IMR-90 (cell line): ENCODE measurements around the gene UNC93B1. TPM values are rescaled to one million over a fixed set of nuclear protein-coding genes. Genes with fewer than 3 reads are reported as not detected.
"Not testable (repeated sequence)": the region's sequence is repeated elsewhere in the genome, so short reads cannot be mapped to it uniquely, and the experiment has no call there.

ENCODE experiments used
- ATAC-seq: fragments of 200-7000 bp; cut with Tn5 transposase; 2 replicates; pipeline ENCODE4 v1.9.1; 2020; ENCODE audit warnings: low read depth, mild to moderate bottlenecking, moderate library complexity
- BruUV-seq: library from RNA; stranded (reverse); fragments of 400-500 nt; replicated peaks from 2 replicates; lab custom pipeline; 2021; lab: Mats Ljungman, UMichigan
- CTCF ChIA-PET: fragments of 300-600 bp; formaldehyde crosslinking; extraction: SDS; loops from one replicate; lab custom pipeline; 2021; ENCODE audit warnings: antibody characterized with exemption; lab: Yijun Ruan, JAX
- POLR2A ChIA-PET: fragments of 300-600 bp; sonication (Branson Sonifier 250); formaldehyde crosslinking; loops from one replicate; lab custom pipeline; 2022; ENCODE audit warnings: antibody characterized with exemption; ENCODE audit not compliant: unreplicated experiment; lab: Charles Lee
- DNase-seq: peaks from one replicate; pipeline ENCODE4 v3.0.0; 2013
- H2AFZ ChIP-seq: replicated peaks from 2 replicates; pipeline ENCODE3; 2013; ENCODE audit warnings: low read length, mild to moderate bottlenecking; ENCODE audit not compliant: poor library complexity
- H2AK5ac ChIP-seq: 2 replicates; pipeline ENCODE4 v1.6.1; 2013; ENCODE audit warnings: low read depth, low read length, inconsistent platforms
- H2AK9ac ChIP-seq: replicated peaks from 2 replicates; pipeline ENCODE3; 2013; ENCODE audit warnings: mild to moderate bottlenecking, low read depth, low read length, moderate library complexity; ENCODE audit not compliant: poor library complexity
- H2BK120ac ChIP-seq: 2 replicates; pipeline ENCODE4 v1.6.1; 2013; ENCODE audit warnings: low read depth, low read length, inconsistent platforms
- H2BK15ac ChIP-seq: 3 replicates; pipeline ENCODE4 v1.6.1; 2013; ENCODE audit warnings: low read depth, low read length, inconsistent platforms
- H2BK20ac ChIP-seq: 2 replicates; pipeline ENCODE4 v1.6.1; 2013; ENCODE audit warnings: low read depth, mild to moderate bottlenecking, inconsistent platforms, low read length, moderate library complexity
- H2BK5ac ChIP-seq: 2 replicates; pipeline ENCODE4 v1.6.1; 2013; ENCODE audit warnings: mild to moderate bottlenecking, low read depth, low read length, inconsistent platforms; ENCODE audit not compliant: poor library complexity, severe bottlenecking
- H3K14ac ChIP-seq: replicated peaks from 2 replicates; pipeline ENCODE4 v1.6.1; 2013; ENCODE audit warnings: low read depth, low read length, inconsistent platforms
- H3K18ac ChIP-seq: 2 replicates; pipeline ENCODE4 v1.6.1; 2013; ENCODE audit warnings: low read depth, low read length, control low read depth
- H3K23ac ChIP-seq: 2 replicates; pipeline ENCODE4 v1.6.1; 2013; ENCODE audit warnings: low read depth, low read length, inconsistent platforms
- H3K27ac ChIP-seq: 2 replicates; pipeline ENCODE4 v1.5.1; 2013; ENCODE audit warnings: mild to moderate bottlenecking, control low read depth, low read length; ENCODE audit not compliant: insufficient read depth
- H3K27me3 ChIP-seq: 2 replicates; pipeline ENCODE4 v1.6.1; 2013; ENCODE audit warnings: low read length; ENCODE audit not compliant: control insufficient read depth, insufficient read depth
- H3K36me3 ChIP-seq: 2 replicates; pipeline ENCODE4 v1.6.1; 2013; ENCODE audit warnings: low read length, mixed read lengths; ENCODE audit not compliant: control insufficient read depth, insufficient read depth
- H3K4ac ChIP-seq: 2 replicates; pipeline ENCODE4 v1.6.1; 2013; ENCODE audit warnings: low read depth, low read length, inconsistent platforms
- H3K4me1 ChIP-seq: 2 replicates; pipeline ENCODE4 v1.6.1; 2013; ENCODE audit warnings: low read length, mixed read lengths; ENCODE audit not compliant: control insufficient read depth, insufficient read depth
- H3K4me2 ChIP-seq: 2 replicates; pipeline ENCODE4 v1.6.1; 2013; ENCODE audit warnings: low read depth, mild to moderate bottlenecking, control low read depth, low read length, moderate library complexity
- H3K4me3 ChIP-seq: 2 replicates; pipeline ENCODE4 v1.5.1; 2013; ENCODE audit warnings: low read depth, mild to moderate bottlenecking, control low read depth, low read length, moderate library complexity; ENCODE audit not compliant: insufficient read depth
- H3K56ac ChIP-seq: 2 replicates; pipeline ENCODE4 v1.6.1; 2013; ENCODE audit warnings: low read length, inconsistent platforms; ENCODE audit not compliant: insufficient read depth; ENCODE audit errors: extremely low read depth
- H3K79me1 ChIP-seq, 2 experiments: 2 replicates each; pipeline ENCODE4 v1.6.1; 2013; ENCODE audit warnings: low read length in 2 of 2, inconsistent platforms in 1 of 2, low read depth in 1 of 2
- H3K9ac ChIP-seq: 2 replicates; pipeline ENCODE4 v1.6.1; 2013; ENCODE audit warnings: low read depth, low read length, control low read depth
- H3K9me1 ChIP-seq: 2 replicates; pipeline ENCODE4 v1.6.1; 2013; ENCODE audit warnings: low read length, inconsistent platforms; ENCODE audit not compliant: insufficient read depth
- H3K9me3 ChIP-seq: 2 replicates; pipeline ENCODE4 v1.6.1; 2013; ENCODE audit warnings: low read length; ENCODE audit not compliant: control insufficient read depth, insufficient read depth
- H4K20me1 ChIP-seq: 2 replicates; pipeline ENCODE4 v1.6.1; 2013; ENCODE audit warnings: low read length, inconsistent platforms; ENCODE audit not compliant: insufficient read depth
- H4K5ac ChIP-seq: 2 replicates; pipeline ENCODE4 v1.6.1; 2013; ENCODE audit warnings: mild to moderate bottlenecking, low read depth, low read length, control low read depth
- H4K8ac ChIP-seq, 2 experiments: 2 replicates each; pipeline ENCODE4 v1.6.1; 2013; ENCODE audit warnings: low read depth in 2 of 2, low read length in 2 of 2, control low read depth in 1 of 2, inconsistent platforms in 1 of 2
- H4K91ac ChIP-seq: 2 replicates; pipeline ENCODE4 v1.6.1; 2013; ENCODE audit warnings: low read depth, low read length, inconsistent platforms; ENCODE audit not compliant: insufficient read depth
- WGBS, 2 experiments: methylation state at CpG; one replicate each; pipeline versions ENCODE4 v1.1.5 to v1.1.7; 2013; ENCODE audit warnings: missing lambda C conversion rate in 2 of 2; ENCODE audit not compliant: insufficient read length in 1 of 2; ENCODE audit errors: extremely low coverage in 2 of 2; 5-methylcytosine and 5-hydroxymethylcytosine counted together
- dilution Hi-C: fragments of 300-500 bp; cut with HindIII; formaldehyde crosslinking; loops from one replicate; pipeline ENCODE4 v1.14.3; 2018; ENCODE audit warnings: low sequenced_read_pairs; ENCODE audit not compliant: unreplicated experiment
- in situ Hi-C: fragments of 300-500 bp; cut with MboI; formaldehyde crosslinking; loops from 3 replicates; pipeline ENCODE4 v1.14.3; 2019; ENCODE audit warnings: low sequenced_read_pairs, inconsistent platforms, mixed read lengths
- intact Hi-C: fragments of 100-400 bp; cut with micrococcal nuclease; formaldehyde crosslinking; loops from 2 replicates; pipeline ENCODE4 v1.10.0; 2022
- polyA plus RNA-seq, 3 experiments: library from polyadenylated mRNA; depleted of rRNA; stranded (reverse); fragments of >200 nt; gene quantifications; 2 replicates each; pipeline ENCODE4 v1.2.3, GENCODE V29; 2012; ENCODE audit warnings: low replicate concordance in 1 of 3
- total RNA-seq: library from RNA; depleted of rRNA; stranded (reverse); fragments of >200 nt; gene quantifications from 2 replicates; pipeline ENCODE4 v1.2.3, GENCODE V29; 2012

The UNC93B1 gene
- total and polyA plus RNA-seq, 2 of the 4 experiments (the other 2 are of a cell fraction), result 10.9 to 19.2 TPM

DNA sequence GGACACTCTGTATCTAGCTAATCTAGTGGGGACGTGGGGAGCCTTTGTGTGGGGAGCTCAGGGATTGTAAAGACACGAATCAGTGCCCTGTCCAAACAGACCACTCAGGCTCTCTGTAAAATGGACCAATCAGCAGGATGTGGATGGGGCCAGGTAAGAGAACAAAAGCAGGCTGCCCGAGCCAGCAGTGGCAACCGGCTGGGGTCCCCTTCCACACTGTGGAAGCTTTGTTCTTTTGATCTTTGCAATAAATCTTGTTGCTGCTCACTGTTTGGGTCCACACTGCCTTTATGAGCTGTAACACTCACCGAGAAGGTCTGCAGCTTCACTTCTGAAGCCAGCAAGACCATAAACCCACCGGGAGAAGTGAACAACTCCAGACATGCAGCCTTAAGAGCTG, 40.0 kb downstream of the UNC93B1 start:
- H3K56ac ChIP-seq, H2AK9ac ChIP-seq, H2BK20ac ChIP-seq, H3K14ac ChIP-seq, H3K4ac ChIP-seq, H3K18ac ChIP-seq, H2BK5ac ChIP-seq, H3K4me1 ChIP-seq, H2AFZ ChIP-seq, H3K36me3 ChIP-seq, H3K27ac ChIP-seq, H3K9me1 ChIP-seq, H3K9me3 ChIP-seq, H4K5ac ChIP-seq, H3K9ac ChIP-seq, ATAC-seq, H4K91ac ChIP-seq, dilution Hi-C loops, H2BK120ac ChIP-seq, intact Hi-C loops, DNase-seq, H3K27me3 ChIP-seq, H3K4me3 ChIP-seq, H2BK15ac ChIP-seq, H4K20me1 ChIP-seq, H3K4me2 ChIP-seq, H3K79me1 ChIP-seq, in situ Hi-C loops, H3K23ac ChIP-seq, CTCF ChIA-PET, BruUV-seq, H2AK5ac ChIP-seq, H4K8ac ChIP-seq: not testable (repeated sequence)
- POLR2A ChIA-PET, result interaction anchor here (0.6 kb wide), 1 partner anchor 383 kb away, joined by 20 read pairs; no protein-coding TSS in a partner anchor
- 60% methylated on average over 3 of the region's 6 CpGs; no CpG with 5 or more reads in 1 of the 2 experiments for WGBS, 2 experiments

- H2BK15ac ChIP-seq, H3K23ac ChIP-seq, H3K4me1 ChIP-seq, H2AFZ ChIP-seq, H3K56ac ChIP-seq, H4K8ac ChIP-seq, H2AK9ac ChIP-seq, intact Hi-C loops, H3K9me1 ChIP-seq, H3K9me3 ChIP-seq, H3K27me3 ChIP-seq, ATAC-seq, H3K4ac ChIP-seq, H2AK5ac ChIP-seq, CTCF ChIA-PET, BruUV-seq, H3K36me3 ChIP-seq, H4K91ac ChIP-seq, H3K27ac ChIP-seq, H3K4me3 ChIP-seq, H3K14ac ChIP-seq, H3K9ac ChIP-seq, H2BK120ac ChIP-seq, dilution Hi-C loops, H2BK5ac ChIP-seq, H2BK20ac ChIP-seq, H4K20me1 ChIP-seq, H3K79me1 ChIP-seq, DNase-seq, in situ Hi-C loops, H4K5ac ChIP-seq, H3K4me2 ChIP-seq, H3K18ac ChIP-seq: not testable (repeated sequence)
- POLR2A ChIA-PET, result interaction anchor here (0.6 kb wide), 1 partner anchor 383 kb away, joined by 20 read pairs; no protein-coding TSS in a partner anchor
- WGBS, 2 experiments, result no CpG with 5 or more reads among the region's 16 CpGs
These were observed 40.7 kb downstream of the UNC93B1 start for GRCh38 chr11:67963217-67963616.
